Retina (tissue), 1 donor: ENCODE results near the gene PEX7.
"Not testable (repeated sequence)": the region's sequence is repeated elsewhere in the genome, so short reads cannot be mapped to it uniquely, and the experiment has no call there.

Source experiments
- DNase-seq: peaks from one replicate; pipeline ENCODE4 v3.0.0-alpha.2; 2016

PEX7 gene

DNA sequence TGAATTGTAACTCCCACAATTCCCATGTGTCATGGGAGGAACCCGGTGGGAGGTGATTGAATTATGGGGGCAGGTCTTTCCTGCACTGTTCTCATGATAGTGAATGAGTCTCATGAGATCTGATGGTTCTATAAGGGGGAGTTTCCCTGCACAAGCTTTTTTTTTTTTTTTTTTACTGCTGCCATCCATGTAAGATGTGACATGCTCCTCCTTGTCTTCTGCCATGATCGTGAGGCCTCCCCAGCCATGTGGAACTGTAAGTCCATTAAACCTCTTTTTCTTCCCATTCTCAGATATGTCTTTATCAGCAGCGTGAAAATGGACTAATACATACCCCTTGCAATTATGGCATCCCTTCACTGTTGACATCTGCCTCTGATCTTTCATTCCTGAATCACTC lies 82.1 kb downstream of the PEX7 start:
- not testable (repeated sequence) for DNase-seq

DNA sequence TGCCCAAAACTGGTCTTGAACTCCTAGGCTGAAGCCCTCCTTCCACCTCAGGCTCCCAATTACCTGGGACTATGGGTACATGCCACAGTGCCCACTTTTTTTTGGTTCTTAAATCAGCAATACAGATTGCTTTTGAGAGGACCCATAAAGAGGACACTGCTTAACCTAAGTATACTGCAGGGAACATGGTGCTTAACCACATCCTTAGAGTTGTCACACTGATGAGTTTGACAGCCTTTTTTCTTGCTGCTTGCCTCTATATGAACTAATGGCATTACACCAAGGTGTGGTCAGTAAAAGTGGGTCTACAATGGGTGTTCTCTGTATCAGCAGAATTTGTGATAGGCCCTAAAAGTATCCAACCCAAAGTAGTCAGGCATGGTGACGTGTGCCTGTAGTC lies 92.6 kb downstream of the PEX7 start:
- no peak for DNase-seq

GRCh38 chr6:136918706-136919105 lies 96.3 kb downstream of the PEX7 start:
- no peak for DNase-seq

DNA sequence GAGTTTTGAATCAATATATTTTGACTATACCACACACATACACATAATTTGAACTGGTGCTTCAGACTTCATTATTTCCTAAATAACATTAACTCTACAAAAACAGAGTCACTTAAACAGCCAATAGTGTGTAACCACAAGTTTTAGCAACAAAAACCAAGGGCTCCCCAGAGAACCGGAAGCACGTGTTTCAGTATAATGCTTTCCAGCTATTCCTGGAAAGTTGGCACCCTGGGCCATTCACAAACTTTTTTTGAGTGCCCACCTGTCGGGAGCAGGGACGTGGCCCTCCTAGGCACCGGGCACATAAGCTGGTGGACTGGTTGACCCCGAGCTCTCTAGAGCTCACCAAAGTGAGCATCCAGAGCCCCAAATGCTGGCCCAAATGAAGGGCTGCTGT lies 97.8 kb downstream of the PEX7 start:
- DNase-seq: no peak

GRCh38 chr6:136920671-136921380 lies 98.4 kb downstream of the PEX7 start:
- DNase-seq: peak; percentile 62

GRCh38 chr6:136921381-136921935 lies 99.1 kb downstream of the PEX7 start:
- DNase-seq: peak; percentile 73

- peak; percentile 79 for DNase-seq
These were observed 99.7 kb downstream of the PEX7 start, which contains the start of gene SLC35D3 for GRCh38 chr6:136921936-136922684. SLC35D3 (plus strand) TSS chr6:136922301; CDS start chr6:136922429, 128 bp downstream.

DNA sequence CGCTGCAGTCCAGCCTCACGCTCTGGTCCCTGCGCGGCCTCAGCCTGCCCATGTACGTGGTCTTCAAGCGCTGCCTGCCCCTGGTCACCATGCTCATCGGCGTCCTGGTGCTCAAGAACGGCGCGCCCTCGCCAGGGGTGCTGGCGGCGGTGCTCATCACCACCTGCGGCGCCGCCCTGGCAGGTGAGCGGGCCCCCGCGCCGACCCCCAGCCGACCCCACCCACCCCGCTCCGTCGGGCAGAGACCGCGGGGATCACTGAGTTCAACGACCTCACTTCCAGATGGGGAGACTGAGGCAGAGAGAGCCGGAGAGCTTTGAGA lies 100.3 kb downstream of the PEX7 start:
- DNase-seq: no peak

GRCh38 chr6:136923116-136923953 lies 100.9 kb downstream of the PEX7 start:
- DNase-seq: peak; percentile 69

GRCh38 chr6:136923954-136924673 lies 101.7 kb downstream of the PEX7 start:
- DNase-seq: no peak

DNA sequence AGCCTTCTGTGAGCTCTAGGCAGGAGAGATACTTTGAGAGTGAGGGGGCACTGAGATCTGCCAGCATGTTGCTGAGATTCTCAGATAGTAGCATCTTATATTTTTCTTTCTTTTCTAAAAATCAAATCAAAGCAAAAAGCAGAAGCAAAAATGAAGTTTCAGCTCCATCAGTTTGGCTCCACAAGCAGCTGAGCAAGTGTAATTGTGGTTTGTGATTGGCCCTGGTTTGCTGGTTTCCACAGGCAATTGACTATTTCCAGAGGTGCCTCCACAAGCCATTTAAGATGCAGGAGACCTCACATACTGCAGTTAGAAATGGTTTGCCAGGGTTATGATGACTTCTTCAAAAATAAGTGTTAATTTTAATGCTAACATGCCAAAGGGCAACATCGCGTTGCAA lies 104.0 kb downstream of the PEX7 start:
- DNase-seq: no peak

DNA sequence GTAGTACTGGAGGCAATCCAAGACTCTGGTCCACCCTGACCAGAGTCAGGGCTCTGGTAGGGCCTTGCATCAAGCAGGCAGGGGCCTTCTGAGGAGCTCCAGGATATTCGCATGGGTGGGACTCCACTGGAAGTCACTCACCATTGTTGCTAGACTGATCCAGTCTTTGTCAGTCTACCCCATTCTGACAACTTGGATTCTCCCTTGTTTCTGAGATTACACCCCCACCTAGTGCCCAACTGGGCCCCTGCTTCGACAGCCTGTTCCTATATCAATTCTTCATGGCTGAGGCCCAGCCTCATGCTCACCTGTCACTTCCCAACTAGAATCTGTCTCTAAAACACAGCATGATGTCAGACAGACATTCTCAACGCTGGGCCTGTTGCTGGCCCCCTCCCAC lies 104.9 kb downstream of the PEX7 start:
- no peak for DNase-seq

DNA sequence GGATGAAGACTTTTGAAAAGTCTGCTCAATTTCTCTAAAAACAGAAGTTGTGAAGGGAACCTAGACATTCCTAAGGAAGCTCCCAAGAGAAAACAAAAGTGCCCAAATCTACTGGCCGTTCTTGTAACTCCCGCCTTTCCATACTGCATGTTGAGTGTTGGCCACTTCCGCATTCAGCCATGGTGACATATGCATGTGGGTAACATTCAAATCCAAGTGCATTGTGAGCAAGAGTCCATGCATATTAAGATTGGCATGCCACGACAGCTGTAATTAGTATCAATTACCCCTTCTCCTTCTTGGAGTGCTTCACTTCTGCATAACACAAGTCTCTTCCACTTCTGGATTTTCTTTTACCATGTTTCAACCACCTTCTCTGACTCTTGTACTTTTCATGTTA lies 108.1 kb downstream of the PEX7 start:
- DNase-seq: no peak

DNA sequence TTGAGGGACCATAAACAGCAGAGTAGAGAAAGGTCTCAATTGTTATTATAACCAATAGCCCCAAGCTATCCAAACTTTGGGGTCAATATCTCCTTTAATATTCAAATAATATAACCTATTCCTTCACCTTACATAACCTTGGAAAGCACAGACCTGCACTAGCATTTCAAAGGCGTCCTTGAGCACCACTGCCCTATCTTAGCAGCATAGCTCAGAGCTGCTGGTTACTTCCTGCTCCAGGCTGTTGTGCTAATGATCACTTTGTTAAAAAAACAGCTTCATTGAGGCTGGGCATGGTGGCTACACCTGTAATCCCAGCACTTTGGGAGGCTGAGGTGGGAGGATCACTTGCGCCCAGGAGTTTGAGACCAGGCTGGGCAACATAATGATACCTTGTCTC lies 110.2 kb downstream of the PEX7 start:
- no peak for DNase-seq

- no peak for DNase-seq
These were observed 122.7 kb downstream of the PEX7 start for GRCh38 chr6:136945072-136945471.

DNA sequence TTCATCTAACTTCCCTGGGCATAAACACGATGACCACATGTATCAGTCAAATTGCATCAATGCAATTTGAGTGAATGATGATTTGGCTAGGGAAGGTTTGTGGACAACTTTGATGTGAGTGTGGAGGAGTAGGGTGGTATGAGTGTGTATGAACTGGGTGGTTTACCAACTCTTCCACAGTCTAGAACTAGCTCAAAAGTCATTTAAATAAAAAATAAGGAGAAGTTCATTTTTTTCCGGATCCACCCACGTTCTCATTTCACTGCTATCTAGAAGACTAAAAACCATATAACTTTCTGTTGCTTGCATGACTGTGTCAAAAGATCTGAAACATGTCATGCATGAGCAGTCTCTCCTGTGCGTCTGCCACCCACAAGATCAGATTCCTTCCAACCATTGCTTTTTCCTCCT lies 123.3 kb downstream of the PEX7 start:
- no peak for DNase-seq

GRCh38 chr6:136947037-136947436 lies 124.6 kb downstream of the PEX7 start:
- DNase-seq: no peak

GRCh38 chr6:136949957-136950356 lies 127.6 kb downstream of the PEX7 start:
- not testable (repeated sequence) for DNase-seq

DNA sequence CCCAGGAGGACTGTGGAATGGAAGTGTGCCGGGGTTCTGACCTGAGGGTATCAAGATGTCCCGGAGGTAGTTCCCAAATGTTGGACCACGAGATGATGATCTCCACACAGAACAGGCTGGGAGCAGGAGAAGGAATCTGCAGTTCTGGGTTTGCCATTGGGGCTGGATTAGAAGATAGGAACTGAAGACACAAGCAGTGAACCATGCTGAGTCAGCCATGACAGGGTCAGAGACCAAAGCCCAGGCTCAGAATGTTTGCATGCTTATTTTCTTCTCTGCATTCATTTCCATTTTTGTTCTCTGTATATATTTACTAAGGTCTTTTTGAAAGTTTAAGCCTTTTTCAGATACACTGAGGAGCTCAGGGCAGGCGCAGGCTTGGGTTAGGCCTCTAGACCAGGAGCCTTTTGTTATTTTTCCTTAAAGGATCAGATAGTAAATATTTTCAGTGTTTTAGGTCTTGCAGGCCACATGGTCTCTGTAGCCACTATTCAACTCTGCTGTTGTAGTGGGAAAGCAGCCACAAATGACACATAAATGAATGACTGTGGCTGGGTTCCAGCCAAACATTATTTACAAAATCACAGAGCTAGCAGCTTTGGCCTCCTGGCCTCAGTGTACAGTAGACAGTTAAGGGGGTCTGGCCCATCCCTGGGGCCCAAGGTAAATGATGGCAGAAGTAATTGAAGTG lies 128.2 kb downstream of the PEX7 start:
- no peak for DNase-seq

DNA sequence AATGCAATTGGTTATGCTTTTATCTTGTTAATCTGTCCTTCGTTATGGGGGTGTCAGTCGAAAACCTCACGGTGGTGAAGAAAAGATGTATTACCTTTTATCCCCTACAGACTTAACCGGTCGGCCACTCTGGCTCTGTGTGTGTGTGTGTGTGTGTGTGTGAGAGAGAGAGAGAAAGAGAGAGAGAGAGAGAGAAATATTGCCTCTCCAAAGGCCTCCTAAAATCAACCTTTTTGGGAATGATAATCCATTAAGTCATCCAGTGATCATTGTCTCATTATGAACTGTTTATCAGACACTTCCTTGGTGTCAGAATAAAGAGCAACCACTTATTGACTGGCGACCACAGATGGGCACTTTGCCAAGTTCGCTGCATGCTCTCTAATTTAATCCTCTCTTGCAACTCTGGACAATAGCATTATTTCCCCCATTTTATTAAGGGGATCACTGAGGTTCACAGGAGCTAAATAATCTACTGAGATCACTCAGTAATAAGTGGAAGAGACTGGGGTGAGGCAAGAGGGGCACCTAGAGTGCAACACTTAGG lies 130.4 kb downstream of the PEX7 start:
- DNase-seq: no peak

DNA sequence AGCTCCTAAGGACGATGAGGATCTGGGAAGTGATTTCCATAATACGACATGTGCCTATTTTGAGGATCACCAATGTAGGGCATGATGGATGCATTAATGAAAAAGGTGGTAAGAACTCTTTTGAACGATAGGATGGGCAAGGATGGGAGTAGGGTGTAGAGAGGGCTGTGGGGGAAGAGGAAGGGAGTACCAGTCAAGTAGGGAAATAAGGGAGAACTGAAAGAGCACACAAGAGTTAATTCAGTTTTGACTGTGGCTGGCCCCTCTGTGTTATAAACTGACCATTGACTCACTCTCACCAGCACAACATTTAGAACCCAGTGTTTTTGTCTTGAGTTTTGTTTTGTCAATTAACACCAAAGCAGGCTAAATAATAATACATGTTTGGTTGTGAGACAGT lies 132.7 kb downstream of the PEX7 start:
- DNase-seq: no peak
